Mammary epithelial cell (primary cell): ENCODE measurements around the gene INSYN2B.

Experiments
- EZH2 ChIP-seq: IDR thresholded peaks from 2 replicates; pipeline ENCODE4 v1.6.1; 2012; ENCODE audit warnings: low read length, inconsistent platforms, borderline replicate concordance
- TF ChIP-seq, protein P1 (sequence below), 2 donors: IDR thresholded peaks in 1 of 2; conservative IDR thresholded peaks in 1 of 2; 2 replicates each; pipeline ENCODE4 v1.5.1; 2011 to 2012; ENCODE audit warnings: inconsistent platforms in 2 of 2, low read length in 2 of 2, mild to moderate bottlenecking in 2 of 2, control low read depth in 1 of 2, low read depth in 1 of 2; ENCODE audit not compliant: insufficient read depth in 1 of 2; ENCODE audit errors: extremely low read depth in 1 of 2

DNA sequence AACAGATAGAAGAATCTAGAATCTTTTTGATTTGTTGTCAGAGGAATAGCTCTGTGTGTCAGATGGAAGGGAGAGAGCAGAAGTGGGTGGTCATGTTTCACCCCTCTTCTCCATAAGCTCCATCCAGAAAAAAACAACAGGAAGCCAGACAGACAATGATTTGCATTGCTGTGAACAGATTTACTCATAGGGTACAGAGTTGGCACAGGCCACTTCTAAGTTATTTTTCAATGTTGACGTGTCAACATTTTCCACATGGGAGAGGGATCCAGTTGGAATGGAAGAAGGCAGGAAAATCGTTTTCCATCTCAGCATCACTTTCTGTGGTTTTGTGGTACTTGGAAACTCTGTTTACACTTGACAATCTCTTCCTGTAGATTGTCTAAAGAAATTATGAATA is 86.7 kb downstream of the INSYN2B start:
- TF ChIP-seq, protein P1, sequence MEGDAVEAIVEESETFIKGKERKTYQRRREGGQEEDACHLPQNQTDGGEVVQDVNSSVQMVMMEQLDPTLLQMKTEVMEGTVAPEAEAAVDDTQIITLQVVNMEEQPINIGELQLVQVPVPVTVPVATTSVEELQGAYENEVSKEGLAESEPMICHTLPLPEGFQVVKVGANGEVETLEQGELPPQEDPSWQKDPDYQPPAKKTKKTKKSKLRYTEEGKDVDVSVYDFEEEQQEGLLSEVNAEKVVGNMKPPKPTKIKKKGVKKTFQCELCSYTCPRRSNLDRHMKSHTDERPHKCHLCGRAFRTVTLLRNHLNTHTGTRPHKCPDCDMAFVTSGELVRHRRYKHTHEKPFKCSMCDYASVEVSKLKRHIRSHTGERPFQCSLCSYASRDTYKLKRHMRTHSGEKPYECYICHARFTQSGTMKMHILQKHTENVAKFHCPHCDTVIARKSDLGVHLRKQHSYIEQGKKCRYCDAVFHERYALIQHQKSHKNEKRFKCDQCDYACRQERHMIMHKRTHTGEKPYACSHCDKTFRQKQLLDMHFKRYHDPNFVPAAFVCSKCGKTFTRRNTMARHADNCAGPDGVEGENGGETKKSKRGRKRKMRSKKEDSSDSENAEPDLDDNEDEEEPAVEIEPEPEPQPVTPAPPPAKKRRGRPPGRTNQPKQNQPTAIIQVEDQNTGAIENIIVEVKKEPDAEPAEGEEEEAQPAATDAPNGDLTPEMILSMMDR (conservative IDR thresholded peaks at IDR 0.05 in 1 of 2, IDR thresholded peaks at IDR 0.05 in 1 of 2; ENCODE audit: extremely low read depth in 1 of 2, insufficient read depth in 1 of 2, low read depth in 1 of 2, low read length in 2 of 2): no peak
- TF ChIP-seq EZH2: no peak
